IMR-90 (cell line): ENCODE data around the gene RHOT2. TPM values are rescaled to one million over a fixed set of nuclear protein-coding genes. Genes with fewer than 3 reads are reported as not detected.

Experiments used
- ATAC-seq: fragments of 200-7000 bp; cut with Tn5 transposase; 2 replicates; pipeline ENCODE4 v1.9.1; 2020; ENCODE audit warnings: low read depth, mild to moderate bottlenecking, moderate library complexity
- BruUV-seq: library from RNA; stranded (reverse); fragments of 400-500 nt; replicated peaks from 2 replicates; lab custom pipeline; 2021; lab: Mats Ljungman, UMichigan
- CTCF ChIA-PET: fragments of 300-600 bp; formaldehyde crosslinking; extraction: SDS; loops from one replicate; lab custom pipeline; 2021; ENCODE audit warnings: antibody characterized with exemption; lab: Yijun Ruan, JAX
- POLR2A ChIA-PET: fragments of 300-600 bp; sonication (Branson Sonifier 250); formaldehyde crosslinking; loops from one replicate; lab custom pipeline; 2022; ENCODE audit warnings: antibody characterized with exemption; ENCODE audit not compliant: unreplicated experiment; lab: Charles Lee
- DNase-seq: peaks from one replicate; pipeline ENCODE4 v3.0.0; 2013
- H2AFZ ChIP-seq: replicated peaks from 2 replicates; pipeline ENCODE3; 2013; ENCODE audit warnings: low read length, mild to moderate bottlenecking; ENCODE audit not compliant: poor library complexity
- H2AK5ac ChIP-seq: 2 replicates; pipeline ENCODE4 v1.6.1; 2013; ENCODE audit warnings: low read depth, low read length, inconsistent platforms
- H2AK9ac ChIP-seq: replicated peaks from 2 replicates; pipeline ENCODE3; 2013; ENCODE audit warnings: mild to moderate bottlenecking, low read depth, low read length, moderate library complexity; ENCODE audit not compliant: poor library complexity
- H2BK120ac ChIP-seq: 2 replicates; pipeline ENCODE4 v1.6.1; 2013; ENCODE audit warnings: low read depth, low read length, inconsistent platforms
- H2BK15ac ChIP-seq: 3 replicates; pipeline ENCODE4 v1.6.1; 2013; ENCODE audit warnings: low read depth, low read length, inconsistent platforms
- H2BK20ac ChIP-seq: 2 replicates; pipeline ENCODE4 v1.6.1; 2013; ENCODE audit warnings: low read depth, mild to moderate bottlenecking, inconsistent platforms, low read length, moderate library complexity
- H2BK5ac ChIP-seq: 2 replicates; pipeline ENCODE4 v1.6.1; 2013; ENCODE audit warnings: mild to moderate bottlenecking, low read depth, low read length, inconsistent platforms; ENCODE audit not compliant: poor library complexity, severe bottlenecking
- H3K14ac ChIP-seq: replicated peaks from 2 replicates; pipeline ENCODE4 v1.6.1; 2013; ENCODE audit warnings: low read depth, low read length, inconsistent platforms
- H3K18ac ChIP-seq: 2 replicates; pipeline ENCODE4 v1.6.1; 2013; ENCODE audit warnings: low read depth, low read length, control low read depth
- H3K23ac ChIP-seq: 2 replicates; pipeline ENCODE4 v1.6.1; 2013; ENCODE audit warnings: low read depth, low read length, inconsistent platforms
- H3K27ac ChIP-seq: 2 replicates; pipeline ENCODE4 v1.5.1; 2013; ENCODE audit warnings: mild to moderate bottlenecking, control low read depth, low read length; ENCODE audit not compliant: insufficient read depth
- H3K27me3 ChIP-seq: 2 replicates; pipeline ENCODE4 v1.6.1; 2013; ENCODE audit warnings: low read length; ENCODE audit not compliant: control insufficient read depth, insufficient read depth
- H3K36me3 ChIP-seq: 2 replicates; pipeline ENCODE4 v1.6.1; 2013; ENCODE audit warnings: low read length, mixed read lengths; ENCODE audit not compliant: control insufficient read depth, insufficient read depth
- H3K4ac ChIP-seq: 2 replicates; pipeline ENCODE4 v1.6.1; 2013; ENCODE audit warnings: low read depth, low read length, inconsistent platforms
- H3K4me1 ChIP-seq: 2 replicates; pipeline ENCODE4 v1.6.1; 2013; ENCODE audit warnings: low read length, mixed read lengths; ENCODE audit not compliant: control insufficient read depth, insufficient read depth
- H3K4me2 ChIP-seq: 2 replicates; pipeline ENCODE4 v1.6.1; 2013; ENCODE audit warnings: low read depth, mild to moderate bottlenecking, control low read depth, low read length, moderate library complexity
- H3K4me3 ChIP-seq: 2 replicates; pipeline ENCODE4 v1.5.1; 2013; ENCODE audit warnings: low read depth, mild to moderate bottlenecking, control low read depth, low read length, moderate library complexity; ENCODE audit not compliant: insufficient read depth
- H3K56ac ChIP-seq: 2 replicates; pipeline ENCODE4 v1.6.1; 2013; ENCODE audit warnings: low read length, inconsistent platforms; ENCODE audit not compliant: insufficient read depth; ENCODE audit errors: extremely low read depth
- H3K79me1 ChIP-seq, 2 experiments: 2 replicates each; pipeline ENCODE4 v1.6.1; 2013; ENCODE audit warnings: low read length in 2 of 2, inconsistent platforms in 1 of 2, low read depth in 1 of 2
- H3K9ac ChIP-seq: 2 replicates; pipeline ENCODE4 v1.6.1; 2013; ENCODE audit warnings: low read depth, low read length, control low read depth
- H3K9me1 ChIP-seq: 2 replicates; pipeline ENCODE4 v1.6.1; 2013; ENCODE audit warnings: low read length, inconsistent platforms; ENCODE audit not compliant: insufficient read depth
- H3K9me3 ChIP-seq: 2 replicates; pipeline ENCODE4 v1.6.1; 2013; ENCODE audit warnings: low read length; ENCODE audit not compliant: control insufficient read depth, insufficient read depth
- H4K20me1 ChIP-seq: 2 replicates; pipeline ENCODE4 v1.6.1; 2013; ENCODE audit warnings: low read length, inconsistent platforms; ENCODE audit not compliant: insufficient read depth
- H4K5ac ChIP-seq: 2 replicates; pipeline ENCODE4 v1.6.1; 2013; ENCODE audit warnings: mild to moderate bottlenecking, low read depth, low read length, control low read depth
- H4K8ac ChIP-seq, 2 experiments: 2 replicates each; pipeline ENCODE4 v1.6.1; 2013; ENCODE audit warnings: low read depth in 2 of 2, low read length in 2 of 2, control low read depth in 1 of 2, inconsistent platforms in 1 of 2
- H4K91ac ChIP-seq: 2 replicates; pipeline ENCODE4 v1.6.1; 2013; ENCODE audit warnings: low read depth, low read length, inconsistent platforms; ENCODE audit not compliant: insufficient read depth
- BHLHE40 ChIP-seq: fragments of 150-350 bp; IDR thresholded peaks from 2 replicates; pipeline ENCODE4 v1.6.1; 2016; ENCODE audit warnings: mild to moderate bottlenecking, low read depth, low read length
- RCOR1 ChIP-seq: IDR thresholded peaks from 2 replicates; pipeline ENCODE4 v1.6.1; 2012; ENCODE audit warnings: mild to moderate bottlenecking, low read length, improper control_type of control experiment; ENCODE audit not compliant: insufficient replicate concordance
- WGBS, 2 experiments: methylation state at CpG; one replicate each; pipeline versions ENCODE4 v1.1.5 to v1.1.7; 2013; ENCODE audit warnings: missing lambda C conversion rate in 2 of 2; ENCODE audit not compliant: insufficient read length in 1 of 2; ENCODE audit errors: extremely low coverage in 2 of 2; 5-methylcytosine and 5-hydroxymethylcytosine counted together
- dilution Hi-C: fragments of 300-500 bp; cut with HindIII; formaldehyde crosslinking; loops from one replicate; pipeline ENCODE4 v1.14.3; 2018; ENCODE audit warnings: low sequenced_read_pairs; ENCODE audit not compliant: unreplicated experiment
- in situ Hi-C: fragments of 300-500 bp; cut with MboI; formaldehyde crosslinking; loops from 3 replicates; pipeline ENCODE4 v1.14.3; 2019; ENCODE audit warnings: low sequenced_read_pairs, inconsistent platforms, mixed read lengths
- intact Hi-C: fragments of 100-400 bp; cut with micrococcal nuclease; formaldehyde crosslinking; loops from 2 replicates; pipeline ENCODE4 v1.10.0; 2022
- polyA plus RNA-seq, 3 experiments: library from polyadenylated mRNA; depleted of rRNA; stranded (reverse); fragments of >200 nt; gene quantifications; 2 replicates each; pipeline ENCODE4 v1.2.3, GENCODE V29; 2012; ENCODE audit warnings: low replicate concordance in 1 of 3
- total RNA-seq: library from RNA; depleted of rRNA; stranded (reverse); fragments of >200 nt; gene quantifications from 2 replicates; pipeline ENCODE4 v1.2.3, GENCODE V29; 2012

Gene RHOT2
- total and polyA plus RNA-seq, 2 of the 4 experiments (the other 2 are of a cell fraction): 20.3 to 181 TPM

- no peak overlapping the region for H2BK5ac ChIP-seq
- no CpG with 5 or more reads among the region's 28 CpGs for WGBS, 2 experiments
- no peak overlapping the region for H3K4ac ChIP-seq
- H2BK20ac ChIP-seq: no peak overlapping the region
- DNase-seq (no peak), ATAC-seq (no peak)
- BruUV-seq: TSS peak; percentile 91
- H4K5ac ChIP-seq: no peak overlapping the region
- dilution Hi-C loops (no loop called here), intact Hi-C loops (no loop called here), in situ Hi-C loops (no loop called here)
- peak overlapping the region; percentile 43 for H2AFZ ChIP-seq
- H3K36me3 ChIP-seq: peaks cover 36% of the 10 kb centered on the region
- peaks cover 20% of the 10 kb centered on the region for H3K4me1 ChIP-seq
- H3K4me3 ChIP-seq: peak overlapping the region; percentile 96; the same call in 1 of the 2 replicates
- POLR2A ChIA-PET: no interaction called here
- no peak overlapping the region for H3K56ac ChIP-seq
- H2AK5ac ChIP-seq: peak overlapping the region; percentile 13; the same call in 1 of the 2 replicates
- no peak overlapping the region for H3K9ac ChIP-seq
- CTCF ChIA-PET: no interaction called here
- no peak overlapping the region for H2BK120ac ChIP-seq
- no peak overlapping the region for H3K14ac ChIP-seq
- H3K18ac ChIP-seq: no peak overlapping the region
- no peak overlapping the region for H3K23ac ChIP-seq
- H3K9me3 ChIP-seq: no peaks in the 10 kb centered on the region
- peaks cover 9 to 43% of the 10 kb centered on the region in 2 experiments; a peak in 3 of 4 replicates for H3K79me1 ChIP-seq
- no peaks in the 10 kb centered on the region for H3K27me3 ChIP-seq
- peak overlapping the region; percentile 98; the same call in 1 of the 2 replicates for H3K4me2 ChIP-seq
- peaks cover 15% of the 10 kb centered on the region for H3K9me1 ChIP-seq
- no peak overlapping the region for H4K91ac ChIP-seq
- H3K27ac ChIP-seq: no peak overlapping the region; the same call in 1 of the 2 replicates
- no peak overlapping the region for H4K8ac ChIP-seq
- H2AK9ac ChIP-seq: peak overlapping the region; percentile 72
- TF ChIP-seq RCOR1: no peak
- TF ChIP-seq BHLHE40: 0 out of 2 replicates have a peak, but pooled peaks have one; percentile 5
- H2BK15ac ChIP-seq: no peak overlapping the region
- peaks cover 34% of the 10 kb centered on the region for H4K20me1 ChIP-seq
Measured at GRCh38 chr16:681746-682427, 14.0 kb downstream of the RHOT2 start.
